Fibroblast of villous mesenchyme (primary cell): ENCODE data around the gene PLAC8L1. TPM values are rescaled to one million over a fixed set of nuclear protein-coding genes. Genes with fewer than 3 reads are reported as not detected.
A peak's percentile ranks its signal among the peaks of the same experiment; 100 is the strongest.

Experiments used
- DNase-seq: peaks from one replicate; pipeline ENCODE4 v3.0.0-alpha.2; 2010; ENCODE audit warnings: low read depth
- H3K4me3 ChIP-seq: 2 replicates; pipeline ENCODE4 v1.5.1; 2011; ENCODE audit warnings: low read depth, mild to moderate bottlenecking, low read length
- total RNA-seq: library from RNA; depleted of rRNA; stranded (reverse); fragments of >200 nt; gene quantifications from 2 replicates; pipeline ENCODE4 v1.2.3, GENCODE V29; 2012
- TF ChIP-seq, protein P1 (sequence below): IDR thresholded peaks from 2 replicates; pipeline ENCODE4 v1.5.1; 2012; ENCODE audit warnings: low read depth, mild to moderate bottlenecking, low read length; ENCODE audit not compliant: insufficient read depth

The PLAC8L1 gene
- total RNA-seq, 1 donor: not detected

DNA sequence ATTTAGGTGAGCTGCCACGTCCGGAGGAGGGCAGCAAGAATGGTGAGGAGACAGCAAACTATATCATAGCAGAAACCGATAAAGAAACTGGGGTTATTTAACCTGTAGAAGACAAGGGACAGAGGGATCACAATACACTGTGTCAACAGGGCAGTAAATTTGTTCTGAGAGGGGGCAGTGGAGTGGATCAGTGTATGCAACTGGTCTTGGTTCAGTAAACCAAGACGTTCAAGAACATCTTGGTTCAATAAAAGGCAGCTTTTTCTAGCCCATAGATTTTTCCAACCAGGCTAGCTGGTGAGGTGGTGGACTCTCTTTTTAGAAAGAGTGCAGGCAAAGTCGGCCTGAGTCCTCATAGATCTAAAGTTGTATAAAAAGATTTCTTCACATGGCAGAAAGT is 55.3 kb downstream of the PLAC8L1 start:
- no peak for DNase-seq
- TF ChIP-seq, protein P1, sequence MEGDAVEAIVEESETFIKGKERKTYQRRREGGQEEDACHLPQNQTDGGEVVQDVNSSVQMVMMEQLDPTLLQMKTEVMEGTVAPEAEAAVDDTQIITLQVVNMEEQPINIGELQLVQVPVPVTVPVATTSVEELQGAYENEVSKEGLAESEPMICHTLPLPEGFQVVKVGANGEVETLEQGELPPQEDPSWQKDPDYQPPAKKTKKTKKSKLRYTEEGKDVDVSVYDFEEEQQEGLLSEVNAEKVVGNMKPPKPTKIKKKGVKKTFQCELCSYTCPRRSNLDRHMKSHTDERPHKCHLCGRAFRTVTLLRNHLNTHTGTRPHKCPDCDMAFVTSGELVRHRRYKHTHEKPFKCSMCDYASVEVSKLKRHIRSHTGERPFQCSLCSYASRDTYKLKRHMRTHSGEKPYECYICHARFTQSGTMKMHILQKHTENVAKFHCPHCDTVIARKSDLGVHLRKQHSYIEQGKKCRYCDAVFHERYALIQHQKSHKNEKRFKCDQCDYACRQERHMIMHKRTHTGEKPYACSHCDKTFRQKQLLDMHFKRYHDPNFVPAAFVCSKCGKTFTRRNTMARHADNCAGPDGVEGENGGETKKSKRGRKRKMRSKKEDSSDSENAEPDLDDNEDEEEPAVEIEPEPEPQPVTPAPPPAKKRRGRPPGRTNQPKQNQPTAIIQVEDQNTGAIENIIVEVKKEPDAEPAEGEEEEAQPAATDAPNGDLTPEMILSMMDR: no peak
- H3K4me3 ChIP-seq: no peak overlapping the region

DNA sequence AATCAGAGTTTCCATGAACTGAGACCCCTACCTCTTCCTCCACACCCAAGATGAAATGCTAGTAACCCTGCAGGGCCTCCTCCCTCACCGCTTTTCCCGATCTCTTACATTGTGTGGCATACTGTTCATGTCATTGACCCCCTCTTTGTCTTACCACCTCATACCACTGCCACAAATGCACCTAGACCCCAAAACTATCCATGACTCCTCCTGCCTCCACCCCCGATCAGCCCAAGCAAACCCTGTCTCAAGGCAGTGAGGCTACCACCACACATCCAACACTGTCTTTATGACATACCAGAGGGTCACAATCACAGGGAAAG is 55.7 kb downstream of the PLAC8L1 start:
- TF ChIP-seq, protein P1: no peak
- no peak overlapping the region for H3K4me3 ChIP-seq
- DNase-seq: no peak

DNA sequence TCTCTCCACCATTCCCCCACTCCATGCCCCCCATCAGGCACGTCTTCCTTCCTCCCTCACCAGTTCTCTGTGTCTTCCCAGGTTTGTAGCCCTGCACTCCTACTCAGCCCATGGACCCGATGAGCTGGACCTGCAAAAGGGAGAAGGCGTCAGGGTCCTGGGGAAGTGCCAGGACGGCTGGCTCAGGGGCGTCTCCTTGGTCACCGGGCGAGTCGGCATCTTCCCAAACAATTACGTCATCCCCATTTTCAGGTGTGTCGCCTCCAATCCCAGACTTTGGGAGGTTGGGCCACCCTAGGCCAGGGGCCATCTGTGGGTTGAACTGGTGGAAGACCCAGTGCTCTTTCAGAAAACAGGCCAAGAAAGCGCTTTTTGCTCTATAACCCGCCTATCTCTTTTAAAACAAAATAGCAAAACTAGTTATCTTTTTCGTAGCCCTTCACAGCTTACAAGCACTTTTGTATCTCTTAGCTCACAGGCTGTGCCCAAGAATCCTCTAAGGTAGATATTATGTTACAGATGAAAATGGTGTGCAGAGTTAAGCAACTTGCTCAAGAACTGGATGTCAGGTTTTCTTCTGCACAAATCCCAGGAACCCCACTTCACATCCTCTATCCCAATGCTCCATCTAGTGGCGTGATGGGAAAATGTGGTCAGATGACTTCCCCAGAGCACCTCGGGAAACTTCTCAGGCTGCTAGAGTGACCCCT is 56.2 kb downstream of the PLAC8L1 start:
- TF ChIP-seq, protein P1: peak; percentile 86
- DNase-seq: peak; percentile 77
- no peak overlapping the region for H3K4me3 ChIP-seq

DNA sequence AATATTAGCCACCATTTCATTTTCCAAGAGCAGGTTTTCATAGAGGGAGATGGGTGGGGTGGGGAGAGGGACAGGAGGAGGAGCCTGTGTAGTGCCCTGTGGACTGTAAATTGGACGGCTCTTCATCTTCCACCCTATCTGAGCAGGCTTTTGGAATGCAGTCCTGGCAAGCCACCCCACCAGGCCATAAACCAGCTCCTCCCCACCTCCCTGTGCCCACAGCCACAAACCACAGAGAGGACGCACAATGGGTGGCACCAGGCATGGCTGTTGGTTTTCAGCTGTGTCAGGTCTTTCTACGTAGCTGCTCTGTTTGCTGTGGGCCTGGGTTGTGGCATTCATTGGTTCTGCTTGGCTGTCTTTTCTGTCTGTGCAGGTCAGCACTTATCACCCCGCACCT is 58.0 kb downstream of the PLAC8L1 start:
- TF ChIP-seq, protein P1: no peak
- H3K4me3 ChIP-seq: no peak overlapping the region
- no peak for DNase-seq

DNA sequence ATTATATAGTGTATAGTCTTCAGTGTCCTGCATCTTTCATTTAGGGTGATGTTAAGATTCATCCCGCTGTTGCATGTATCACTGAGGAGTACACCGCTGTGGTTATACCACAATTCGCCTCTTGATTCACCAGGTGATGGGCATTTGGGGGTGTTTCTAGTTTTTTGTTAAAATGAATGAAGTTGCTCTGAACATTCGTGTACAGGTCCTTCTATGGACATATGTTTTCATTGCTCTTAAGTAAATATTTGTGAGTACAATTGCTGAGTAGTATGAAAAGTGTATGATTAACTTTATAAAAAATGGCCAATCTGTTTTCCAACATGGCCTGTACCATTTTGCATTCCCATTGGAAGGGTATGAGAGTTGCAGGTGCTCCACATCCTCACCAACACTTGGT is 61.7 kb downstream of the PLAC8L1 start:
- TF ChIP-seq, protein P1: no peak
- no peak overlapping the region for H3K4me3 ChIP-seq
- no peak for DNase-seq

DNA sequence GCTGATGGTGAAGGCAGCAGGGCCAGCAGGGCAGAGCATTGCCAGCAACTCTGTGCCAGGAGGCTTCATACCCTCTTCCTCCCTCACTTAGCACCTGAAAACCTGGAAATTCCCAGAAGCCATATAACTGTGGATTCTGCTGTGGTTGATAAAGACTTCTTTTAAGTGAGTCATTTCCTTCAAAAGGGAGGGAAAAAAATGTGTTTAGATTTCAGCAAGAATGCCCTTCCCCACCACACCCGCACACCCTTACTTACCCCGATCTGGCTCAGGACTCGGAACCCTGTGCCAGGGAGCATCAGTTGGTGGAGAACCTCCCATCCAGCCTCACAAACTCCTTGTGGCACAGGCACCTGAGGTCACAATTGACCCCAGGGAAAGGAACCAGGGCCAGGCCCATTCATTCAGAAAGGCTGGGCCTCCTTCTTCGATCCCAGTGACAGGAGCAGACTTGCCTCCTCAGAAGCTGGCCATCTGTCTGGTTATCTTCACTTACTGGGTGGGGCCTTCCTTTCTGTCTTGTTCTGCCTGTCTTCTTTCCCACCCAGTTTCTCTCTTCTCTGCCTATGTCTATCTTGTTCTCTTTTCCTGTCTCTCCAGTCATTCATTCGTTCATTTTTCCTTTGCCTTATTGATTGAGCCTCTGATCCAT is 62.6 kb downstream of the PLAC8L1 start:
- no peak overlapping the region for H3K4me3 ChIP-seq
- peak; percentile 67 for DNase-seq
- TF ChIP-seq, protein P1: no peak

DNA sequence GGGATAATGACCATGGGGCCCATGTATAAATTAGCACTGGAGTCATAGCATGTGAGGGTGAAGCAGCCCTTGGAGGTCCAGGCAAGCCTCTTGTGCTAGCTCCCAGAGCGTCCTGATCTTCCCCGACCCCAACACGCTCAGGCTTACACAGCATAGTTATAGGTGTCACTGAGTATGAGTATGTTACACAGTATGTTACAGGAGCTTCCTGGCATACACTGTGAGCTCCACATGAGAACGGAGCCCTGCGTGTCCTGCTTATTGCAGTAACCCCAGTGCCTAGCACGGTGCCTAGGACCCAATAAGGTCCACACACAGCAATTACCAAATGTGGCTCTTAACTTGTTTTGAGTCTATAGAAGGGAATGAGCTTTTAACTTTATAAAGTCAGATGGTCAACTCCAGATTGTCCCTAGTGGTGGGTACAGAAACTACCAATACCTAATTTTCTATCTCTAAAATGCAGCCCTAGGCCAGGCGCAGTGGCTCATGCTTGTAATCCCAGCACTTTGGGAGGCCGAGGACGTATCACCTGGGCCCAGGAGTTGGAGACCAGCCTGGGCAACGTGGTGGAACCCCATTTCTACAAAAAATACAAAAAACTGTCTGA is 64.1 kb downstream of the PLAC8L1 start:
- TF ChIP-seq, protein P1: peak; percentile 49
- DNase-seq: no peak
- no peak overlapping the region for H3K4me3 ChIP-seq
